NCI-H2107 treated with DMSO at 0.1 percent for 48 hours (cell line): ENCODE measurements around the gene FGGY.

Experiments
- DNase-seq: peaks from one replicate; lab custom pipeline; 2025; ENCODE audit not compliant: unreplicated experiment; lab: John Stamatoyannopoulos, UW

FGGY gene

GRCh38 chr1:59314776-59315528 is 18.1 kb downstream of the FGGY start:
- no peak for DNase-seq

- DNase-seq, result no peak
Measured at GRCh38 chr1:59315529-59316463, 18.9 kb downstream of the FGGY start.

GRCh38 chr1:59316497-59317128 is 19.7 kb downstream of the FGGY start:
- DNase-seq, result no peak

- DNase-seq, result no peak
Measured at GRCh38 chr1:59317343-59317742, 20.4 kb downstream of the FGGY start.

- no peak for DNase-seq
Measured at GRCh38 chr1:59317780-59318179, 20.9 kb downstream of the FGGY start.

- DNase-seq, result no peak
Measured at GRCh38 chr1:59318271-59318860, 21.5 kb downstream of the FGGY start.

GRCh38 chr1:59322394-59322793 is 25.5 kb downstream of the FGGY start:
- no peak for DNase-seq

- no peak for DNase-seq
Measured at GRCh38 chr1:59322814-59323213, 25.9 kb downstream of the FGGY start.

- no peak for DNase-seq
Measured at GRCh38 chr1:59323879-59324278, 27.0 kb downstream of the FGGY start.

GRCh38 chr1:59328353-59328752 is 31.5 kb downstream of the FGGY start:
- no peak for DNase-seq

GRCh38 chr1:59329412-59330053 is 32.6 kb downstream of the FGGY start:
- DNase-seq, result no peak

- no peak for DNase-seq
Measured at GRCh38 chr1:59331686-59332620, 35.1 kb downstream of the FGGY start.

GRCh38 chr1:59332983-59333382 is 36.1 kb downstream of the FGGY start:
- DNase-seq, result no peak

GRCh38 chr1:59333626-59334277 is 36.9 kb downstream of the FGGY start:
- no peak for DNase-seq

GRCh38 chr1:59340411-59341307 is 43.8 kb downstream of the FGGY start:
- DNase-seq, result no peak

- no peak for DNase-seq
Measured at GRCh38 chr1:59342801-59343575, 46.1 kb downstream of the FGGY start.

GRCh38 chr1:59343576-59343840 is 46.6 kb downstream of the FGGY start:
- no peak for DNase-seq

GRCh38 chr1:59345221-59345620 is 48.3 kb downstream of the FGGY start:
- DNase-seq, result no peak
